Activated CD8-positive, alpha-beta memory T cell treated with anti-CD3 and anti-CD28 coated beads, Interleukin-2, amount 10 ng/mL, durations not matched to agents 7 days and 5 days (primary cell): ENCODE results near the gene PTGDS. TPM values are rescaled to one million over a fixed set of nuclear protein-coding genes. Genes with fewer than 3 reads are reported as not detected.

Experiments
- ATAC-seq: fragments of 150-1000 bp; cut with Tn5 transposase; one replicate; pipeline ENCODE4 v1.10.0; 2021; ENCODE audit warnings: moderate library complexity
- CTCF ChIA-PET: fragments of 350-600 bp; sonication (Branson Sonifier 250); formaldehyde crosslinking; loops from one replicate; lab custom pipeline; 2021; ENCODE audit warnings: antibody characterized with exemption; lab: Charles Lee
- DNase-seq: peaks from one replicate; pipeline ENCODE4 v3.0.0-alpha.2; 2020
- H3K27ac Mint-ChIP-seq: one replicate; pipeline ENCODE4 v1.8.0; 2021; ENCODE audit warnings: mild to moderate bottlenecking, mixed read lengths
- H3K27me3 Mint-ChIP-seq: one replicate; pipeline ENCODE4 v1.8.0; 2021; ENCODE audit warnings: mixed read lengths
- H3K36me3 Mint-ChIP-seq: one replicate; pipeline ENCODE4 v1.8.0; 2021; ENCODE audit warnings: mild to moderate bottlenecking, mixed read lengths
- H3K4me1 Mint-ChIP-seq: one replicate; pipeline ENCODE4 v1.8.0; 2021; ENCODE audit warnings: mixed read lengths
- H3K4me3 Mint-ChIP-seq: one replicate; pipeline ENCODE4 v1.8.0; 2021; ENCODE audit warnings: mild to moderate bottlenecking, moderate library complexity, mixed read lengths
- H3K9me3 Mint-ChIP-seq: one replicate; pipeline ENCODE4 v1.8.0; 2022; ENCODE audit warnings: low read depth, mixed read lengths
- total RNA-seq, 2 experiments: library from RNA; stranded (reverse); gene quantifications; one replicate each; pipeline ENCODE4 v1.2.3, GENCODE V29; 2021

Gene PTGDS
- 1 to 10 TPM; 1.2 to 3.2 TPM for total RNA-seq

DNA sequence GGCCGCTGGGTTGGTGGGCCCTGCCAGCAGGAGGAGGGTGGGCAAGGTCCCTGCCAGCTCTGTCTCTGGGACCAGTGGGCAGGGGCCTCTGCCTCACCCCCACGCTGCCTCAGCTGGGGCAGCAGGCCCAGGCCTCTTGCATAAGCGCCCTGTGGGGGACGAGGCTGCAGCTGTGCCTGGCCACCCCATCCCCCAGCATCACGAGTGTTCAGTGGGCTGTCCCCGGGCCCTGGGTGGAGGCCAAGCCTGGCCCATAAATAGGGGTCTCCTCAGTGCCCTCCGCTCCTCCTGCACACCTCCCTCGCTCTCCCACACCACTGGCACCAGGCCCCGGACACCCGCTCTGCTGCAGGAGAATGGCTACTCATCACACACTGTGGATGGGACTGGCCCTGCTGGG is at the start of gene PTGDS:
TSS of gene PTGDS (plus strand) at position 282 of the 400 bp plus-strand sequence. CDS start at position 357, 75 bp downstream.
- CTCF ChIA-PET, result interaction anchor here (1.4 to 3.8 kb wide), 6 partner anchors 12 to 135 kb away, joined by 3 to 17 read pairs (median 10); partner anchors contain the start of gene AJM1
- DNase-seq (no peak), ATAC-seq (no peak)
- no peak within 1 kb of the TSS for H3K4me3 Mint-ChIP-seq
- H3K27me3 Mint-ChIP-seq, result no peaks in the 10 kb centered on the region
- H3K36me3 Mint-ChIP-seq, result no peaks in the 10 kb centered on the region
- peaks cover 15% of the 10 kb centered on the region for H3K4me1 Mint-ChIP-seq
- H3K27ac Mint-ChIP-seq, result no peak within 1 kb of the TSS
- no peaks in the 10 kb centered on the region for H3K9me3 Mint-ChIP-seq

DNA sequence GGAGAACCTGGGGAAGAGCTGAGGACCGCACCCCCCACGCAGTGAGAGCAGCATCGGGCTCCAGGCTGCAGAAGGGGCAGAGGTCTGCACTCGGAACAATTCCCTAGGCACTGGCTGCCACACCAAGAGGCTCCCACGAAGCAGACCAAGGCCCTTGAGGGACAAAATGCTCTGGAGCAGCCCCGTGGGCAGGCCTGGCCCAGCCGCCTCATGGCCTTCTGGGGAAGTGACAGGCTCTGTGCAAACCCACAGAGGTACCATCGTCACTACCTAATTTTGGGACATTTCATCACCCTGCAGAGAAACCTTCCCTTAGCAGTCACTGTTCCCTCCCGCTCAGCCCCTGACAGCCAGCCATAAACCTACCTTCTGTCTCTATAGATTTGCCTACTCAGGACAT is 48.7 kb upstream of the PTGDS start:
- Mint-ChIP-seq H3K4me1 (peaks cover 6% of the 10 kb centered on the region), H3K36me3 (peaks cover 40% of the 10 kb centered on the region), H3K4me3 (no peak overlapping the region), H3K9me3 (no peaks in the 10 kb centered on the region), H3K27ac (no peak overlapping the region), H3K27me3 (no peaks in the 10 kb centered on the region)
- CTCF ChIA-PET, result interaction anchor here (0.7 kb wide), 1 partner anchor 324 kb away, joined by 3 read pairs; no protein-coding TSS in a partner anchor
- ATAC-seq (no peak), DNase-seq (no peak)

GRCh38 chr9:136930014-136930413 is 47.3 kb upstream of the PTGDS start:
- Mint-ChIP-seq H3K4me3 (no peak overlapping the region), H3K4me1 (peaks cover 6% of the 10 kb centered on the region), H3K27ac (no peak overlapping the region), H3K27me3 (no peaks in the 10 kb centered on the region), H3K9me3 (no peaks in the 10 kb centered on the region), H3K36me3 (peaks cover 38% of the 10 kb centered on the region)
- CTCF ChIA-PET, result no interaction called here
- ATAC-seq (no peak), DNase-seq (no peak)

DNA sequence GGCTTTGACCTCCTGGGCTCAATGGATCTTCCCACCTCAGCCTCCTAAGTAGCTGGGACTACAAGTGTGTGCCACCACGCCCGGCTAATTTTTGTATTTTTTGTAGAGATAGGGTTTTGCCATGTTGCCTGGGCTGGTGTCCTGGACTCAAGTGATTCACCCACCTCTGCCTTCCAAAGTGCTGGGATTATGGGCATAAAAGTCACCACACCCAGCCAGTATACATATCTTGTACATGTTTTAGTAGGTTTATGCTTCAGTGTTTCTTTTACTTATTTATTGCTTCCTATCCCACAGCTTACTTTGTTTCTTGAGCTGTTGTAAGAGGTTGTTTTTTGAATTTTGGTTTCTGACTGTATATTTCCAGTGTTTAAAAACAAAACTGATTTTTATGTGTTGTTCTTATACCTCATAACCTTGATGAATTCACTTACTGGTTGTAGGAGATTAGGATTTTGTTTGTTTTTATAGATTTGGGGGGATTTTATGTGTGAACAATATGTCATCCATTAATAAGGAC is 45.6 kb upstream of the PTGDS start:
- H3K27me3 Mint-ChIP-seq, result no peaks in the 10 kb centered on the region
- DNase-seq (no peak), ATAC-seq (no peak)
- CTCF ChIA-PET, result no interaction called here
- H3K27ac Mint-ChIP-seq, result no peak overlapping the region
- peaks cover 5% of the 10 kb centered on the region for H3K4me1 Mint-ChIP-seq
- peaks cover 33% of the 10 kb centered on the region for H3K36me3 Mint-ChIP-seq
- no peaks in the 10 kb centered on the region for H3K9me3 Mint-ChIP-seq
- no peak overlapping the region for H3K4me3 Mint-ChIP-seq

- ATAC-seq, result no peak
- no peak for DNase-seq
- CTCF ChIA-PET, result no interaction called here
- Mint-ChIP-seq H3K27me3 (no peaks in the 10 kb centered on the region), H3K9me3 (no peaks in the 10 kb centered on the region), H3K36me3 (peaks cover 32% of the 10 kb centered on the region), H3K4me1 (peaks cover 7% of the 10 kb centered on the region), H3K4me3 (no peak overlapping the region), H3K27ac (no peak overlapping the region)
Measured at GRCh38 chr9:136934277-136934676, 43.0 kb upstream of the PTGDS start.

- ATAC-seq, result no peak
- peaks cover 7% of the 10 kb centered on the region for H3K4me1 Mint-ChIP-seq
- H3K4me3 Mint-ChIP-seq, result no peak overlapping the region
- H3K9me3 Mint-ChIP-seq, result no peaks in the 10 kb centered on the region
- CTCF ChIA-PET, result no interaction called here
- H3K27ac Mint-ChIP-seq, result no peak overlapping the region
- peaks cover 32% of the 10 kb centered on the region for H3K36me3 Mint-ChIP-seq
- no peak for DNase-seq
- H3K27me3 Mint-ChIP-seq, result no peaks in the 10 kb centered on the region
Measured at GRCh38 chr9:136935651-136936050, 41.7 kb upstream of the PTGDS start.

DNA sequence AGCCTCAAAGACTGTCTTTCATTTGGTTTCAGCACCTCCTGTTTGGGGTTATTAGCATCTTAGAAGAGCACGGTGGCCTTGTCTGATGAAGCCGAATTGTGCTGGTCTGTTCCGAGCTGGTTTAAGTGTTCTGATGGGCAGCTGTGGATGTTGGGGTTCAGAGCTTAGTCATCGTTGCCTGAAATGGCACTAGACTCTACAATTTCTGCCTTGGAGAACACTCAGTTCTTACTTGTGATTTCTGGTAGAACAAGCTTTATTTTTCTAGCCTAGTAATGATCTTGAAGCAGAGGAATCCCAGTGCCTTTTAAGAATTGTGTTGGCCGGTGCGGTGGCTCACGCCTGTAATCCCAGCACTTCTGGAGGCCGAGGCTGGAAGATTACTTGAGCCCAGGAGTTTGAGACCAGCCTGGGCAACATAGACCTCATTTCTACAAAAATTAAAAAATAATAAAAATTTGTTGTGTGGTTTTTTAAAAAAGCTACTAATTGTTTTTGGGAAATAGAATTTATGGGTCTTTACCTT is 40.6 kb upstream of the PTGDS start:
- Mint-ChIP-seq H3K4me3 (no peak overlapping the region), H3K27me3 (no peaks in the 10 kb centered on the region), H3K9me3 (no peaks in the 10 kb centered on the region), H3K36me3 (peaks cover 33% of the 10 kb centered on the region), H3K4me1 (peaks cover 6% of the 10 kb centered on the region), H3K27ac (no peak overlapping the region)
- no peak for ATAC-seq
- no peak for DNase-seq
- CTCF ChIA-PET, result interaction anchor here (1.2 to 1.5 kb wide), 2 partner anchors 55 to 94 kb away, joined by 3 to 6 read pairs; partner anchors contain the start of gene AJM1

DNA sequence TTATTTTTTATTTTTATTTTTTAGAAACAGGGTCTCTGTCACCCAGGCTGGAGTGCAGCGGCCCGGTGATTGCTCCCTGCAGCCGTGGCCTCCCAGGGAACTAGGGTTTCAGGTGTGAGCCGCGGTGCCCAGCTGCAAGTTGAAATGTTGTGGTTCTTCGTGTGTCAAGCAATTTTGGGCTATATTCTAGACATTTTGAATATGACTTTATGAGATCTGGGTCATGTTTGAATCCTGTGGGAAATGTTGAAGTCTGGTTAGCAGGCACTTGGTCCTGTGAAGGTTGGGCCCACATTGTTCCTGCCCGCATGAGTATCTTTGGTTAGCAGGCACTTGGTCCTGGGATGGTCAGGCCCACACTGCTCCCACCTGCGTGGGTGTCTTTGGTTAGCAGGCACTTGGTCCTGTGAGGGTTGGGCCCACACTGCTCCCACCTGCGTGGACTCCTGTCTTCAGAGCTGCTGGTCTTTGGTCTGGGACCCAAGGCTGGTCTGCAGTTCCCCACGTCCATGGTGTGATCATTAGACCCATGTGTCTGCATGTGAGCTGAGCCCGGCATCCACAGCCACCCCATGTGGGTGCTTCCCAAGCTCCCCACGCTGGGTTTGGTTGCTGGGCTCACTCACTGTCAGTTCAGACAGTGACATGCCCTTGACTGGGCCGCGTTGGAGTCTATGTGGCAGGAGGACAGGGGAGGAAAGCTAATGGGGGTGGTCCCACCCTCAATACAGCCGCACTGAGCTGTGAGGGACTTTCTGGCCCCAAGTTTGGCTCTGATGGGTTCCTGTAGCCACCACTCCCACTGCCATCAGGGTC is 39.9 kb upstream of the PTGDS start:
- Mint-ChIP-seq H3K27ac (no peak overlapping the region), H3K27me3 (no peaks in the 10 kb centered on the region), H3K36me3 (peaks cover 33% of the 10 kb centered on the region), H3K4me3 (no peak overlapping the region), H3K4me1 (peaks cover 5% of the 10 kb centered on the region), H3K9me3 (no peaks in the 10 kb centered on the region)
- DNase-seq (no peak), ATAC-seq (no peak)
- CTCF ChIA-PET, result interaction anchor here (0.6 to 1.5 kb wide), 3 partner anchors 56 to 467 kb away, joined by 3 to 6 read pairs (median 3); partner anchors contain the start of gene AJM1

- Mint-ChIP-seq H3K4me3 (no peak overlapping the region), H3K9me3 (no peaks in the 10 kb centered on the region), H3K27me3 (no peaks in the 10 kb centered on the region), H3K4me1 (peaks cover 10% of the 10 kb centered on the region), H3K36me3 (peaks cover 25% of the 10 kb centered on the region), H3K27ac (no peak overlapping the region)
- DNase-seq, result no peak
- CTCF ChIA-PET, result interaction anchor here (0.9 kb wide), 1 partner anchor 97 kb away, joined by 4 read pairs; the partner anchor contains the start of gene AJM1
- no peak for ATAC-seq
Measured at GRCh38 chr9:136939431-136939995, 37.8 kb upstream of the PTGDS start.

- CTCF ChIA-PET, result no interaction called here
- ATAC-seq, result no peak
Measured at GRCh38 chr9:136939996-136940525, 37.2 kb upstream of the PTGDS start.

GRCh38 chr9:136940526-136941230 is 36.6 kb upstream of the PTGDS start:
- no peak overlapping the region for H3K4me3 Mint-ChIP-seq
- no peak overlapping the region for H3K27ac Mint-ChIP-seq
- CTCF ChIA-PET, result no interaction called here
- DNase-seq, result no peak
- H3K36me3 Mint-ChIP-seq, result peaks cover 24% of the 10 kb centered on the region
- no peaks in the 10 kb centered on the region for H3K9me3 Mint-ChIP-seq
- H3K27me3 Mint-ChIP-seq, result no peaks in the 10 kb centered on the region
- H3K4me1 Mint-ChIP-seq, result peaks cover 17% of the 10 kb centered on the region
- ATAC-seq, result no peak

More at GRCh38 chr9:136939996-136940525, 37.2 kb upstream of the PTGDS start:
- DNase-seq, result no peak
- no peak overlapping the region for H3K27ac Mint-ChIP-seq
- H3K27me3 Mint-ChIP-seq, result no peaks in the 10 kb centered on the region
- peaks cover 24% of the 10 kb centered on the region for H3K36me3 Mint-ChIP-seq
- no peaks in the 10 kb centered on the region for H3K9me3 Mint-ChIP-seq
- peaks cover 14% of the 10 kb centered on the region for H3K4me1 Mint-ChIP-seq
- H3K4me3 Mint-ChIP-seq, result no peak overlapping the region

GRCh38 chr9:136941231-136942111 is 35.8 kb upstream of the PTGDS start:
- no peaks in the 10 kb centered on the region for H3K27me3 Mint-ChIP-seq
- no peak overlapping the region for H3K27ac Mint-ChIP-seq
- H3K4me3 Mint-ChIP-seq, result no peak overlapping the region
- CTCF ChIA-PET, result interaction anchor here (1.0 kb wide), 1 partner anchor 93 kb away, joined by 3 read pairs; no protein-coding TSS in a partner anchor
- H3K36me3 Mint-ChIP-seq, result peaks cover 22% of the 10 kb centered on the region
- DNase-seq, result no peak
- no peak for ATAC-seq
- peaks cover 17% of the 10 kb centered on the region for H3K4me1 Mint-ChIP-seq
- no peaks in the 10 kb centered on the region for H3K9me3 Mint-ChIP-seq
